H7 (cell line): ENCODE results near the gene LRP1-AS. TPM values are rescaled to one million over a fixed set of nuclear protein-coding genes. Genes with fewer than 3 reads are reported as not detected.

Experiments used
- DNase-seq: peaks from one replicate; pipeline ENCODE4 v3.0.0; 2012
- H3K27me3 ChIP-seq: 2 replicates; pipeline ENCODE4 v1.6.0; 2011; ENCODE audit warnings: mild to moderate bottlenecking, low read length; ENCODE audit not compliant: control insufficient read depth, insufficient read depth
- H3K36me3 ChIP-seq: replicated peaks from 2 replicates; pipeline ENCODE4 v1.5.1; 2011; ENCODE audit warnings: low read length; ENCODE audit not compliant: control insufficient read depth, insufficient read depth
- H3K4me3 ChIP-seq: 2 replicates; pipeline ENCODE4 v1.5.1; 2011; ENCODE audit warnings: low read depth, mild to moderate bottlenecking, control low read depth, low read length, moderate library complexity; ENCODE audit not compliant: insufficient read depth
- total RNA-seq: library from RNA; depleted of rRNA; stranded (reverse); fragments of >200 nt; shearing (Covaris generic); gene quantifications from 2 replicates; pipeline ENCODE4 v1.2.3, GENCODE V29; 2014

LRP1-AS gene
- total RNA-seq, 1 experiment from 2014 or later, result not detected

DNA sequence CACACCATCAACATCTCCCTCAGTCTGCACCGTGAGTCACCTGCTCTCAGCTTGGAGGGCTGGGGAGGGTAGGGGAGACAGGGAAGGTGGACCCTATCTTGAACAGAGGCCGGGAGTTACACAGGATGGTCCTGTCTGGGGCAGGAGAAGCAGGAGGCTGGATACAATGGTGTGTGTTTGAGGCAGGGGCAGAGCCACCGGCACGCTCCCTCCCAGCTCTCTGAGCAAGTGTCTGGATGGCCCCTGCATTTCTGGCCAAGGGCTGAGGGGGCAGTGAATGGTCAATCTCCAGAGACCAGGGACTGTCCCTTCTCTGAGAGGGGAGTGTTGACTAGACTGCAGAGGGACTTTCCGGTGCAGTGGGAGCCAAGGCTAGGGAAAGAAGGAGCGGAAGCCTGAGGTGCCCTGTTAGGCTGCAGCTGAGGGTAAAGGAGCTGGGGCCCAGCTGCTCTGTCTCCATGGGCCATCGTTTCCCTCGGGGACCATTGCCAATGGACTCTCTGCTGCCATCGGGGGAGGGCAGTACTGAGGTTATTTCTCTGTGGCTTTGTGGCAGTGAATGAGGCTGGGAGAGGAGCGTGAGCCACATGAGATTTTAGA lies 1.9 kb downstream of the LRP1-AS start:
- H3K27me3 ChIP-seq, result no peaks in the 10 kb centered on the region

GRCh38 chr12:57143454-57143853 lies 4.0 kb downstream of the LRP1-AS start:
- peaks cover 55% of the 10 kb centered on the region for H3K36me3 ChIP-seq
- no peaks in the 10 kb centered on the region for H3K27me3 ChIP-seq
- DNase-seq, result no peak
- H3K4me3 ChIP-seq, result no peak overlapping the region

More for the DNA sequence above, 1.9 kb downstream of the LRP1-AS start:
- no peak for DNase-seq
- peaks cover 47% of the 10 kb centered on the region for H3K36me3 ChIP-seq
- H3K4me3 ChIP-seq, result no peak overlapping the region

DNA sequence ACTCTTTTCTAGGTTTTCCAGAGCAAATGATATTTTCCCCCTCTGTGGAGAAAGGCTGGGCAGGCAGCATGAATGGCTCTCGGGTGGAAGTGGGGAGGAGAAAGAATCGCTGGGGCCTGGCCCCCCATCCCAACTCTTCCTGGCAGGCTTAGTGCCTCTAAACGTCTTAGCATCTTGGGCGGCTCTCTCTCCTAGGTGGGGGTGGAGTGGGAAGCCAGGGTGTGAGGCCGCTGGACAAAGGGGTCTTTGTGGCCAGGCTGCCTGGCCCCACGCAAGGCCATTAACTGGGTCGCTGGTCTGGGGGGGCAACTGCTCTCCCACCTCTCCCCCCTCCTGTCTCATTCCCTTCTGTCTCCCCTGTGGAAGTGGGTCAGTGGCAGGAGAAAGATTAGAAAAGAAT lies 4.7 kb downstream of the LRP1-AS start:
- Histone ChIP-seq H3K27me3 (no peaks in the 10 kb centered on the region), H3K36me3 (peaks cover 57% of the 10 kb centered on the region), H3K4me3 (no peak overlapping the region)
- no peak for DNase-seq

DNA sequence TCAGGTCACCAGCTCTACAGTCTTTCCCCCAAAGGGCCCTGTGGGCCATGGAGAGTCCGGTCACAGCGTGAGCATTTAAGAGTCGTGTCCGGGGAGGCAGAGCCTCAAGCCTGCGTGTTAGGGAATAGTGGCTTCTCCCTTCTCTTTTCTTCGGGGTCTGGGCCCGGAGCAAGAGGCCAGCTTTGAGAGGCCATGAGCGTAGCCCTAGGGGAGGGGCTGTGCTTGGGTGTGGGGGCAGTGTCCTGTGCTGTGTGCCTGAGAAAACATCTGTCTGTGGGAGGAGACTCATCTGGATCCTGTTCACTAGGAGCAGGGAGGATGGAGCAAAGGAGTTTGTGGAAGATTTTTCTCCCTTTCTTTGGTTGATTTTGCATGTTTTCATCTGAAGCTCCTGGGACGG lies 5.3 kb downstream of the LRP1-AS start:
- Histone ChIP-seq H3K36me3 (peaks cover 55% of the 10 kb centered on the region), H3K27me3 (no peaks in the 10 kb centered on the region), H3K4me3 (no peak overlapping the region)
- DNase-seq, result no peak

DNA sequence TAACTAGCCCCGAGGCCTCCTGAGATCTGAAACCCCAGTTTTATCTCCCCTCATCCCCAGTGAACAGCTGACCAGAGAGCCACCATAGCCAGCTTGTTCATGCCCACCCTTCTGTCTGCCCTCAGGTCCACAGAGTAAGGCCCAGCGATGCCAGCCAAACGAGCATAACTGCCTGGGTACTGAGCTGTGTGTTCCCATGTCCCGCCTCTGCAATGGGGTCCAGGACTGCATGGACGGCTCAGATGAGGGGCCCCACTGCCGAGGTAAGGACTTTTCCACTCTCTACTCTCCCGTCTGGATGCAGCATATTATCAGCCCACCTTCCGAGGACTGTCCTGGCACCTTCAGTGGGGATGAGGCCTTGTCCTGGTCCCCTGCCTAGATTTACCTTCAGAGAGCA lies 6.2 kb downstream of the LRP1-AS start:
- Histone ChIP-seq H3K27me3 (no peaks in the 10 kb centered on the region), H3K36me3 (peaks cover 50% of the 10 kb centered on the region)
- no peak for DNase-seq

DNA sequence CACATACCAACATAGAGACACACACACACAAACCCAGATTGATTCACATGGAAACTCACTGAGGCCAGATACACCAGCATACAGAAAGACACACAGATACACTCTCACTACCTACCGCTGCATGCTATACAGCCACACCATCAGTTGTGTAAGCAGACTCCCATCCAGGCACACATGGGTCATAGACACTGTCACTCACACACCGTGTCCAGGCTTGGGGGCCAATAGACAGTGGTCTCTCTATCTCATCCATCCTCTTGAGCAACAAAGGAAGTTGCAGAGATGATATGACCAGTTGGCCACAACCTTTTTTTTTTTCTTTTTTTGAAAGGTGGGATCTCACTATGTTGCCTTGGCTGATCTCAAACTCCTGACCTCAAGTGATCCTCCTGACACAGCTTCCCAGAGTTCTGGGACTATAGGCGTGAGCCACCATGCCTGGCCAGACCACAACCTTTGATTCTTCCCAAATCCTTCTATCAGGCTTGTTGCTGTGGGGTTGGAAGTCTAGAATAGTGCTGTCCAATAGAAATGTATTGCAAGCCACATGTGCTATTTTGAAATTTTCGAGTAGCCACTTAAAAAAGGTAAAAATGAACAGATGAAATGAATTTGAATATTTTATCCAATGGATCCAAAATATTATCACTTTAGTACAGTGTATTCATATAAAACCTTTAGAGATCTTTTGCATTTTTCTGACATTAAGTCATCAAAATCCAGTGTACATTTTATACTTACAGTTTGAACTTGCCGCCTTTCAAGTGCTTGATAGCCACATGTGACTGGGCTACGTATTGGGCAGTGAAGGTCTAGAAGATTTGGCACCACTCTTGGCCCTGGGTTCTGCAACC lies 7.4 kb downstream of the LRP1-AS start:
- DNase-seq, result no peak
- Histone ChIP-seq H3K4me3 (no peak overlapping the region), H3K36me3 (peaks cover 39% of the 10 kb centered on the region), H3K27me3 (no peaks in the 10 kb centered on the region)

More for the DNA sequence above, 6.2 kb downstream of the LRP1-AS start:
- H3K4me3 ChIP-seq, result no peak overlapping the region

- H3K36me3 ChIP-seq, result peaks cover 34% of the 10 kb centered on the region
- no peak for DNase-seq
- H3K4me3 ChIP-seq, result no peak overlapping the region
- H3K27me3 ChIP-seq, result no peaks in the 10 kb centered on the region
Measured at GRCh38 chr12:57138526-57139272, 8.7 kb downstream of the LRP1-AS start.

DNA sequence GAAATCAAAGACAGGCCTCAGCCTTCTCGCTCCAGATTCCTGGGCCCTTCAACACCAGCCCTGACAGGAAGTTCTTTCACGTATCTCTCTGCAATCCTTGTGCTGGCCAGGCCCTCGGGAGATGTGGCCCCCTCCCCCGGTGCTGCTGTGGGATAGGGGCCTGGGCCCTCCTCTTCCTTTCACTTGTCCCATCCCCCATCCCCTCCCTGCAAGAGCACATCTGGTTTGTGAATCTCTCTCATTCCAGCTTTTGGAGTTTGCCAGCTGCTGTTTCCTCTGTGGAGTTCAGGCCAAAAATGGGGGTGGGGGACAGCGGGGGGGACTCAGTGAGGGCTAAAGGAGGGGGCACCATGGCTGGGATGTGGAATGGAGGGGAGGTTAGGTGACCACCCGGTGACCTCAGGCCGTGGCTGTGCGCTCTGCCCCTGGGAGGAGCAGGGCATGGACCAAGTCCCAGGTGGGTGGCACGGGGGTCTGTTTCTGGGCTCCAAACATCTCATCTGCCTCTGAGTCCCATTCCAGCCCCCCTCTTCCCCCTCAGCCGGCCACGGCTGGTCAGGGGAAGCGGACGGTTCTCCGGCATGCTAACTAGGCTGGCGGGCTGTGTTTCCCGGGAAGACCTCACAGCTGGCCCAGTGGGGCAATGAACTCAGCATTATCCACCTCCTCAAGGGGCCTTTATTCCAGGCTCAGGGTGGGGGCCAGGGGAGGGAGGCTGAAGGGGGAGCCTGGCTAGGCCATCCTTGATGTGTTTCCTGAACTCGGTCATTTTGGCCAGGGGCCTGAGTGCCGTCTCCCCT lies 11.7 kb downstream of the LRP1-AS start:
- peak; percentile 91 for DNase-seq
- peaks cover 13% of the 10 kb centered on the region for H3K36me3 ChIP-seq
- no peaks in the 10 kb centered on the region for H3K27me3 ChIP-seq
- H3K4me3 ChIP-seq, result no peak overlapping the region; the same call in 1 of the 2 replicates

- Histone ChIP-seq H3K27me3 (no peaks in the 10 kb centered on the region), H3K4me3 (no peak overlapping the region), H3K36me3 (peaks cover 11% of the 10 kb centered on the region)
- DNase-seq, result peak; percentile 66
Measured at GRCh38 chr12:57134949-57135348, 12.5 kb downstream of the LRP1-AS start.

DNA sequence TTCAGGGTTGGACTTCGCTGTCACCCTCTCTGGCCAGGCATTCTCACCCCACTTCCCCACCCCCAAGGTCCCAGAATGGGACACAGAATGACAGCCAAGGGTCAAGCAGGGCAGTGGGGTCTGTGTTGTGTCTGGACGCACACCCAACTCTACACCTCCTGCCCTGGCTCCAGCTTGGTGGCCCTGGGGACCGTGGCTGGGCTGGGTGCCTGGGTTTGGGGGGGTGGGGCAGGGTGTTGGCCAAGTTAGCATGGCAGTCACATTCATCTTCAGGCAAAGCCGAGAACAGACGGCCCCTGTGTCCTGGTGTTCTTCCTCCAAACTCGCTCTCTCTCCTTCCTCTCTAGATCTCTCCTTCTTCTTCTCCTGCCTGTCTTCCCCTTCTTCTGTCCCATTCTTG lies 13.5 kb downstream of the LRP1-AS start:
- Histone ChIP-seq H3K4me3 (no peak overlapping the region), H3K36me3 (peaks cover 1% of the 10 kb centered on the region), H3K27me3 (no peaks in the 10 kb centered on the region)
- peak; percentile 39 for DNase-seq

GRCh38 chr12:57133013-57133569 lies 14.3 kb downstream of the LRP1-AS start:
- Histone ChIP-seq H3K27me3 (no peaks in the 10 kb centered on the region), H3K36me3 (no peaks in the 10 kb centered on the region; the same call in none of the 2 replicates), H3K4me3 (no peak overlapping the region)
- DNase-seq, result peak; percentile 64

DNA sequence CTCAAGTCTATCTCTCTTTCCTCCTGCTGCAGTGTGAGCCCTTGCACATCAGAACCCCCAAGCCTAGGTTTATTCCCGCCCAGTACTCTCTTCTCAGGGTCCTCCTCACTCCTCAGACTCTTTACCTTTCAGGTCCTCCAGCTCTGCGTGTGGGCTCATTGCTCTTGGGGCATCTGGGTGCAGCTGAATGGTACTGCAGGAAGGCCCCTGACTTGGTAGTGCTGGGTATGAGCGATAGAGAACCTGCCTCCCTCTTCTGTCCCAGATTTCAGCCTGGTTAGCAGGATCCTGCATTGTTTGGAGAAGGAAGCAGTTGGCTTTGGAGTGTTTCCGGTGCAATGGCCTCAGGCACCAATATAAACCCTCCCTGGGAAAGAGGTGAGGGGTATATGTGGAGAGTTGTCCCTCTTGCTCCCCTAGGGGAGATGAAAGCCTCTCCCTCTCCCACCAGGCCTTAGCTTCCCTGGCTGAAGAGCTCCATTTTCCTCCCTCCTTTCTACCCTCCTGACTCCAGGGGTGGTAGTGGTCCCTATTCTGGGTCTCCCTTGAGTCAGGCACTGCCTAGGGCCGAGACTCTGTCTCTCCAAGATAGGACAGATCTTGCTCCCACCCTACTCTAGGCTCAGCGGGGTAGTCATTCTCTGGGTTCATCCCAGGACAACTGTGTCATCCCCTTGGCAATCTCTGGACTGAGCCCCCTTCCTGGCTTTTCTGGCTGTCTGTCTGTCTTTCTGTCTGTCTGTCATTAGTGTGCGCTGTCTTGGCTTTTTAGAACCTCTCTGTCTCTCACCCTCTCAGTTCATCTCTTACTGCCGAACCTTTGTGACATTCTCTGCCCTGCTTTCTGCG lies 15.3 kb downstream of the LRP1-AS start:
- Histone ChIP-seq H3K36me3 (no peaks in the 10 kb centered on the region; the same call in 1 of the 2 replicates), H3K27me3 (no peaks in the 10 kb centered on the region), H3K4me3 (no peak overlapping the region)
- peak; percentile 56 for DNase-seq

GRCh38 chr12:57130941-57131340 lies 16.5 kb downstream of the LRP1-AS start:
- Histone ChIP-seq H3K36me3 (no peaks in the 10 kb centered on the region), H3K27me3 (no peaks in the 10 kb centered on the region), H3K4me3 (no peak overlapping the region)
- peak; percentile 25 for DNase-seq
